Measurements from ENCODE around the gene NSUN6.
"Not testable (repeated sequence)": the region's sequence is repeated elsewhere in the genome, so short reads cannot be mapped to it uniquely, and the experiment has no call there.

GRCh38 chr10:18586637-18587036 is 64.8 kb downstream of the NSUN6 start:
- not testable (repeated sequence) for TF ChIP-seq CTCF (IDR thresholded peaks at IDR 0.05; ENCODE audit: insufficient read depth, low read length, poor library complexity, severe bottlenecking); EZH2phosphoT487 (conservative IDR thresholded peaks at IDR 0.05; ENCODE audit: low read length)

Data from SU-DHL-6 (cell line).